Skeletal muscle cell (primary cell): Measurements from ENCODE around the gene ARMC7.
A peak's percentile ranks its signal among the peaks of the same experiment; 100 is the strongest.

Experiments
- DNase-seq: peaks from one replicate; pipeline ENCODE4 v3.0.0-alpha.2; 2010; ENCODE audit warnings: low read depth
- H3K4me3 ChIP-seq: 2 replicates; pipeline ENCODE4 v1.5.1; 2011; ENCODE audit warnings: low read depth, mild to moderate bottlenecking, control low read depth, low read length, moderate library complexity

Gene ARMC7

DNA sequence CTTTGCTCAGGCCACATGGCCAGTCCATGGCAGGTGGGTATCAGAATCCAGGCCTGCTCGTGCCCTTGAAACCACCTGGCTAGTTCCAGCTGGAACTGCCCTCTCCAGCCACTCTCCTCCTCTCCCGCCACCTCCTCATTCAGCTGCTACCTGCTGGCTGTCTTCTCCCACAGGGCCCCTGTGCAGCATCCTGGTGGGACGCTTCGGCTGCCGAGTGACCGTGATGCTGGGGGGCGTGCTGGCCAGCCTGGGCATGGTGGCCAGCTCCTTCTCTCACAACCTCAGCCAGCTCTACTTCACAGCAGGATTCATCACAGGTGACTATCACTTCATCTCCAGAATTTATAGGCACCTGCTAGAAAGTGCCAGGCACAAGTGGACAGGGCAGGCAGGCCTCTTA, 11.9 kb upstream of the ARMC7 start:
- no peak for DNase-seq
- H3K4me3 ChIP-seq, result no peak overlapping the region

- H3K4me3 ChIP-seq, result no peak overlapping the region
- DNase-seq, result no peak
Observed at GRCh38 chr17:75098861-75099260, 10.9 kb upstream of the ARMC7 start.

GRCh38 chr17:75099881-75100595, 9.7 kb upstream of the ARMC7 start:
- no peak overlapping the region for H3K4me3 ChIP-seq
- DNase-seq, result no peak

- no peak overlapping the region for H3K4me3 ChIP-seq
- no peak for DNase-seq
Observed at GRCh38 chr17:75102385-75102821, 7.4 kb upstream of the ARMC7 start.

GRCh38 chr17:75103601-75104554, 5.9 kb upstream of the ARMC7 start:
- H3K4me3 ChIP-seq, result no peak overlapping the region

GRCh38 chr17:75105126-75106080, 4.4 kb upstream of the ARMC7 start:
- no peak for DNase-seq
- H3K4me3 ChIP-seq, result no peak overlapping the region

More at GRCh38 chr17:75103601-75104554, 5.9 kb upstream of the ARMC7 start:
- no peak for DNase-seq

- no peak for DNase-seq
- no peak overlapping the region for H3K4me3 ChIP-seq
Observed at GRCh38 chr17:75108193-75108592, 1.6 kb upstream of the ARMC7 start.

DNA sequence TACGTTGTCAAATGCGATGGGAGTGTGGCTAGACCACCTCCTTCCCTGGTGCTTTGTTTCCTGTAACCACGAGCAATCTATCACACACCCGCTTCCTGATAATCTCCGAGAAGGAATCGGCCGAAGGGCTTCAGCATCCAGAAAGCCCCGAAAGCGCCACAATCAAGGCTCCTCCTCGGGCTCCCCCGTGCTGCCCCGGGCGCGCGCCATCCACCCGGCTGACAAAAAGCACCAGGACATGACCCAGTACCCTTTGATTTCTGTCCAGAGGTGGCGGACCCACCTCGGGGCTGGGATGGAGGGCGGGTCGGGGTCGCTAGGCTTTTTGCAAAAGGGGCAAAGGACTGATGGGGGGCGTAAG, 743 bp upstream of the ARMC7 start:
- no peak for DNase-seq
- peak overlapping the region; percentile 81 for H3K4me3 ChIP-seq

DNA sequence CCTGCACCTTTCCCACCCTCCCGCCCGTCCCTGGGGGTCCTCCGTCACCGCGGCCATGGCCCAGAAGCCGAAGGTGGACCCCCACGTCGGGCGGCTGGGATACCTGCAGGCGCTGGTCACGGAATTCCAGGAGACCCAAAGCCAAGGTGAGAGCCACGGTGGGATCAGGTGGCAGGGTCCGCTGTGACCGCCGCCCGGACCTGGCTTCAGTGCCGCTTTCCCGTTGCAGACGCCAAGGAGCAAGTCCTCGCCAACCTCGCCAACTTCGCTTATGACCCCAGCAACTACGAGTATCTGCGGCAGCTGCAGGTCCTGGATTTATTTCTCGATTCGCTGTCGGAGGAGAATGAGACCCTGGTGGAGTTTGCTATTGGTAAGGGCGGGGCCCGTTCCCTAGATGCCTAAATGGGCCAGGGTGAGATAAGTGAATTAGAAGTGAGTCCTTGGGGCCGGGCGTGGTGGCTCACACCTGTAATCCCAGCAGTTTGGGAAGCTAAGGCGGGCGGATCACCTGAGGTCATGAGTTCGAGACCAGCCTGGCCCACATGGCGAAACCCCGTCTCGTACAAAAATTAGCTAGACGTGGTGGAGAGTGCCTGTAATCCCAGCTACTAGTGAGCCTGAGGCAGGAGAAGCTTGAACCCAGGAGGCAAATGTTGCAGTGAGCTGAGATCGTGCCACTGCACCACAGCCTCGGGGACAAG, 617 bp downstream of the ARMC7 start:
- DNase-seq, result no peak
- H3K4me3 ChIP-seq, result peak overlapping the region; percentile 81

- H3K4me3 ChIP-seq, result no peak overlapping the region
- DNase-seq, result no peak
Observed at GRCh38 chr17:75111777-75112335, 2.1 kb downstream of the ARMC7 start.

GRCh38 chr17:75113798-75114551, 4.2 kb downstream of the ARMC7 start:
- peak; percentile 56 for DNase-seq
- peak overlapping the region; percentile 42 for H3K4me3 ChIP-seq

- peak overlapping the region; percentile 42 for H3K4me3 ChIP-seq
- no peak for DNase-seq
Observed at GRCh38 chr17:75114552-75115314, 5.0 kb downstream of the ARMC7 start.

DNA sequence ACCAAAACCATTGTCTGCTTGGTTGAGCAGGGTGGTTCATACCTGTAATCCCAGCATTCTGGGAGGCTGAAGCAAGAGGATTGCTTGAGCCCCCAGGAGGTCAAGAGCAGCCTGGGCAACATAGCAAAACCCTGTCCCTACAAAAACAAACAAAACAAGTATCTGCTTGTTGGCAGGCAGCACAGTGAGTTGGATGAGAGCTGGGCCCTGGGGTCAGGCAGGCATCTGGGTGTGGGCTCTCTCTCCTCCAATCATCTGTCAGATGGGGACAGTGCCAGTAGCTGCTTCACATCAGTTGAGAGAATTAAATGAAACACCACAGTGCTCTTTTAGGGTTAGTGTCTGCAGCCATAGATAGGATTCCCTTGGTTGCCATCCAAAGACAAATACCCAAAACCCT, 5.8 kb downstream of the ARMC7 start:
- H3K4me3 ChIP-seq, result no peak overlapping the region
- DNase-seq, result no peak

GRCh38 chr17:75116737-75117136, 7.0 kb downstream of the ARMC7 start:
- H3K4me3 ChIP-seq, result no peak overlapping the region
- DNase-seq, result no peak

- H3K4me3 ChIP-seq, result no peak overlapping the region
- no peak for DNase-seq
Observed at GRCh38 chr17:75118307-75118706, 8.5 kb downstream of the ARMC7 start.

DNA sequence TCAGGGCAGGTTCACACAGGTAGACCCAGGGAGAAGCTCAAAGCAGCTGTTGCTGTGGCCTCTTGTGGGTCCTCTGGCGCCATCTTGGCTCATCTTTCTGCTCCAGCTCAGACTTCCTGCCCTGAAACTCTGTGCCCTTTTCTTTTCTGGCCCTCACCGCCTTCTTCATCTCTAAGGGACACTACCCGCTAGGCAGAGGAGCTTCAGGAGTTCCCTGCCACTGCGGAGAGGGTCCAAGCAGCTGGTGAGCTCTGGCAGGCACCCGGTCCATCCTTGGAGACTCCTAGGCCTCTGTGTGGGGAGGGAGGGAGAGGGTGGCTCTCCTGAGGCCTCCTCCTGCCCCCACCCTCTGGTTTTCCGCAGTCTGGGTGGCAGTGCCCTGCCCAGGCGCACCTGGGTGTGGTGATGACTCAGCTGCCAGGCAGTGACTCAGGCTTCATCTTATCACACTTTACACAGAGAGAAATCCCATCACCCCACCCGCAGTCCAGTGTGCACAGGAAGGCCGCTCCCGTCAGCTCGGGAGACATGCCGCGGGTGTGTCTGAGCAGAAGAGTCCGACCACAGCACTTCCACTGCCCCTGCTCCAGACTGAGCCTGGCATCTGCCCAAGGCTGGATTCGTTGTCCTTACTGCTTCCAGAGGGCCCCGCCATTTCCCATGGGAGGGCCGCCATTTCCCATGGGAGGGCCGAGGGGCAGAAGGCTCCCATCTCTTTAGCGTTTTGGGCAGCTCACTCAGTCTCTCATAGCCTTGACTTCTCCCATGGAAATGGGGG, 14.5 kb downstream of the ARMC7 start:
- DNase-seq, result no peak
- no peak overlapping the region for H3K4me3 ChIP-seq

- DNase-seq, result no peak
- H3K4me3 ChIP-seq, result no peak overlapping the region
Observed at GRCh38 chr17:75124819-75125162, 15.0 kb downstream of the ARMC7 start.
